ENCODE results near the gene CALHM1.
"Not testable (repeated sequence)": the region's sequence is repeated elsewhere in the genome, so short reads cannot be mapped to it uniquely, and the experiment has no call there.

The CALHM1 gene

DNA sequence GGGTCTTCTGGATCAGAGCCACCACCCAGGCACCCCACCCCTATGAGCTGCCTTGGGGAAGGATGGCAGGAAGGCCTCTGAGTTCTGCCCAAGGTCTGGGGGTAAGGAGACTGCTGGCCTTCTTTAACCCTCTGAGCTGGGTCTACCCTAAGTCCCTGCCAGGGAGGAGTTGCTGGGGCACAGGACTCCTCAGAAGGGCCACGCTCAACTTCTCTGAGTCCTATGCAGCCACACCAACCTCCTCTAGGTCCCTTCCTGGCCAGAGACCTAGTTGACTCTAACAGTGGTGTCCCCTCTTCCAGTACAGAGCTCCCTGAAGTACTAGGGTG is 32.2 kb upstream of the CALHM1 start:
- in situ Hi-C loops (cut with HindIII; ENCODE audit: low sequenced_read_pairs): loop anchor here (5.0 kb wide), 1 partner anchor 39 kb away; the partner anchor contains the start of gene CALHM2

DNA sequence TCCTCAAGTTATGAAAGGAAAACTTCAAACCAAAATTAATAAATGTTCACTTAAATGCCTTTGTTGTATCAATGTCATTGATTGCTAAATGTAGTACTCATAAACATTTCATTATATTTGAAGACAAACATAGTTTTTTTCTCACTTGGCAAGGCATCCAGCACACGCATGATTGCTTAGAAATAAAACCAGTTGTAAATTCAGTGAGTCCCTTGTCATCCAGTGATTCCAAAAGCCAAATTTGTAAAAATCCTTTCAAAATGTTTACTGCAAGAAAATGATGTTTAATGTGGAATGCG is 28.7 kb upstream of the CALHM1 start:
- in situ Hi-C loops (cut with HindIII; ENCODE audit: low sequenced_read_pairs): no loop called here

DNA sequence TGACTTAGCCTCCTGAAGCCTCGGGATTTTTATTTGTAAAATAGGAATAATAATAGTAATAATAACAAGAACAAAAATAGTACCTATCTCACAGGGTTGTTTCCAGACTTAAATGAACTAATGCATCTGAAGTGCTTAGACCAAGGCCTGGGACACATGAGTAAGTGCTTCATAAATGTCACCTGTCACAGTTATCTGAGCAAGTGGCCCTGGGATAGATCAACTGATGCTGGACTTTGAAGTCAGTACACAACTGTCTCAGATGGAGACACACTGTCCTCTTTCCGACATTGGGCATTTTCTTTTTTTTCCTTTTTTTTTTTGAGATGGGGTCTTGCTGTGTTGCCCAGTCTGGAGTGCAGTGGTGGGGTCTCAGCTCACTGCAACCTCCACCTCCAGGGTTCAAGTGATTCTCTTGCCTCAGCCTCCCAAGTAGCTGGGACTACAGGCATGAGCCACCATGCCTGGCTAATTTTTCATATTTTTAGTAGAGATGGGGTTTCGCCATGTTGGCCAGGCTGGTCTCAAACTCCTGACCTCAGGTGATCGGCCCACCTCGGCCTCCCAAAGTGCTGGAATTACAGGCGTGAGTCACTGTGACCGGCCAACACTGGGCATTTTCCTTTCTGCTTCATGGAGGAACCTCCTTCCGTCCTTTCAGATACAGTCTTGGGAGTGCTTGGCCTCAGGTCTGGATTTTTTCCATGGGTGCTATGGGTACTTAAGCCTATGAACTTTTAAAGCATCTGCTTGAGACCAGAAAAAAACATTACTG is 28.1 kb upstream of the CALHM1 start:
- in situ Hi-C loops (cut with HindIII; ENCODE audit: low sequenced_read_pairs): not testable (repeated sequence)

DNA sequence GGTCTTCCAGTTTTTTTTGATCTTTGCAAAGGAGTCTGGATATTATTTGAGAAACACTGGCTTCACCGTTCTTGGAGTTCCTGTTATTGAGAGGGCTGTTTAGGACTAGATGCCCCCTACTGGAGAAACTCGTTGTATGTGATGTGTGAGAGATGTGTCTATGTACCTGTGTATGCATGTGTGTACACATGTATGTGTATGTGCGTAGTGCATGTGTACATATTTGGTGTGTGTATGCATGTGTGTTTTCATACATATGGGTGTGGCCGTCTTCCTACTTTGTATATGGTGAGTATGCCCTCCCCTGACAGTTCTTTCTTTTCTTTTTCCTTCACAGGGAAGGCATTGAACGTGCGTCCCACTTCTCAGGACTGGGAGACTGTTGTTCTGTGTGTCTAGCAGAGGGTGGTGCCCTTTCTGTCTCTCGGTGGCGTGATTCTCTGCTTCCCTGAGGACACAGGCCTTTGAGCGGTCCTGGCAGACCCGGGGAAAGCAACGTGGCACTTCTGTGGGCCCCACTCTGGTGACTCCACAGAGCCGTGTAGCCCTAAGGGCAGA is 23.4 kb upstream of the CALHM1 start:
- in situ Hi-C loops (cut with HindIII; ENCODE audit: low sequenced_read_pairs): no loop called here

DNA sequence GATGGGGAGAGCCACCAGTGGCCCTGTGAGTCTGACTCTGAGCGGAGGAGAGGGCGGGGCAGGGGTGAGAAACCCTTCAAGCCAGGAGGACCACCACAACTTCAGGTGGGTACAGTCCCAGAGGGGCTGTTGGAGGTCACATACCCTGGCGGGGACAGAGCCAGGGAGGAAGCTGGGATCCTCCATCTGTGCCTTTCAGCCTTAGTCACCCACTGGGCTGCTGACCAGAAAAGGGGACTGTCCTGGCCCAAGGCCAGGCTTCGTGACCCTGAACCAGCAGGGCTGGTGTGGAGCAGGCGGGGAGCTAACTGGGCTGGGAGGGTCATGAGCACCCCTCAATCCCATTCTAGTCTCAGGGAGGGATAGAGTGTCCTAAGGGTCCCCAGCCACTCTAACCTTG is 21.8 kb upstream of the CALHM1 start:
- in situ Hi-C loops (cut with HindIII; ENCODE audit: low sequenced_read_pairs): no loop called here

DNA sequence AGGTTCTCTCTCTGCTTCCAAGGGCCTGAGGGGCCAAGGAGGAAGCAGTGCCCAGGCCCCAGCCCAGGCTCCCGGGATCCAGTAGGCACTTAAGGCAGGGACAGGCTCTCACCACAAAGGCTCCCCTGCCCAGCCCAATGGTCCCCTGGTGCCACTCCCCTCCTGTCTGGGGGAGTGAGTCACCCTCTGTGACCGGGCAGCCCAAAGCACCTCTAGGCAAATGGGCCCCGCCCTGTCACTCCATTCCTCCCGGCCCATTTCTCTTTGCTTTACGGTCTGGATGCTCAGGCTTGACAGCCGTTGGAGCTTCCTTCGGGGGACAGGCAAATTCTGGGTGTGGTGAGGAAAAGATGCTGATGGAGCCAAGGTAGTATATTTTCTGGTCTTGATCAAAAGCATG is 20.4 kb upstream of the CALHM1 start, which contains the start of gene CALHM3:
TSS of gene CALHM3 (minus strand) at position 106 of the 400 bp plus-strand sequence. CDS start 208 bp downstream, outside the sequence.
- in situ Hi-C loops (cut with HindIII; ENCODE audit: low sequenced_read_pairs): no loop called here

DNA sequence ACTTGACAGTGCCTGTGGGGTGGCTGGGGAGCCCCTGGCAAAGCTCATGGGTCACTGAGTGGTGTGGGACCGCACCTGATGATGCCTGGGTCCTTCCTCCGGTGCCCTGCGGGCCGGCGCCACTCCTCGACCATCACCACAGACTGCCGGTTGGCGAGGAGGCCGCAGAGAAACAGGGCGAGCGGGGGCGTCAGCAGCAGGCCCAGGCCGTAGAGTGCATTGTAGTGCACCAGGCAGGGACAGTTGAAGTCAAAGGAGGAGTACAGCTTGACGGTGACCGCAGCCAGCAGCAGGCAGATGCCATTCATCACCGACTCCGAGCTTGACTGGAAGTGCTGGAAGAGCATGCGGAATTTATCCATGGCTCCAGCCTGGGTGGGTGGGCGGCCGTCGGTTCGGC is 20.0 kb upstream of the CALHM1 start:
- in situ Hi-C loops (cut with HindIII; ENCODE audit: low sequenced_read_pairs): no loop called here

DNA sequence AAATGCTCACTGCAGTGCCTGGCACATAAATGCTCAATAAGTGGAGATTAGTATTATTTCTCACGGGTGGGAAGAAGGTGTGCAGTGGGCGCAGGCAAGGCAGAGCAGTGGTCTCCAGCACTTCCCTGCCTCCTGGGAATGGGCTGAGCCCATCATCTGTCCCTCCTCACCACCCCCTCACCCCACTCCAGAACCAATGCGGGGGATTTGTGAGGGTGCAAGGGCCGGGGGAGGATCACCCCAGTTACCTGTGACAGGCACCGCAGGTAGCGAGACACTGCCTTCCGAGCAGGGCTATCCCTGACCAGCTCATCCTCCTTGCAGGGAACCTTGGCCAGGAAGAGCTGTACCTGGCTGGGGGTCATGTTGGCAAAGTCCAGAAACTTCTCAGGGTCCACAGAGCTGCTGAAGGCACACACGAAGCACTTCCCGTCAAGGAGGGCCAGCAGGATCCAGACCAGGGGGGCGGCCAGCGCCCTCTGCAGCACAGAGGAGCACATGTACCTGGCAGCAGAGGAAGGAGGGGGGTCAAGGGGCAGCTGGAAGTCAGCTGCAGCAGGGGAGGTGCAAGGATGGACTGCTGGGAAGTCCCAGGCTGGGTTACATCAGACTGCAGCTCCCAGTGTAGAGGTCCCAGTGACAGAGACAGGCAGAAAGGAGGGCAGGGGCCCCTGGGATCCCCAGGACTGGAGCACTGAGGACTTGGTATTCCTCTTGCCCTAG is 17.5 kb upstream of the CALHM1 start:
- in situ Hi-C loops (cut with HindIII; ENCODE audit: low sequenced_read_pairs): no loop called here

DNA sequence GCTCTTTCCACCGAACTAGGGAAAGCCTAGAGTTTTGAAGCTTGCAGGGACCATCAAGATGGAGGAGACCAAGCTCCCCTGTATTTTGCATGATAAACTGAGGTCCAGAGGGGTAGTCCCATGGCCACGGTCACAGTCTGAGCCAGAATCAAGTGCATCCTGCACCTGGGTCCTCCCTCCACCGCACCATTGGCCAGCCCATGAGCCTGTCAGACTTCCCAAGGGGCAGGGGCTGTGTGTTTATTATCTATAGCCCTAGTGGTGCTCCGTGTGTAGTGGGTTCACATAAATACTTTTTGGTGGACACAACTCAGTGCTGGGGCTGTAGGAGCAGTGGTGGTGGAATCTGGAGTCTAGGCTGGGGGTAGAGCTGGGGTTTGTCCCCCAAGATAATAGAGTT is 16.7 kb upstream of the CALHM1 start:
- in situ Hi-C loops (cut with HindIII; ENCODE audit: low sequenced_read_pairs): no loop called here

DNA sequence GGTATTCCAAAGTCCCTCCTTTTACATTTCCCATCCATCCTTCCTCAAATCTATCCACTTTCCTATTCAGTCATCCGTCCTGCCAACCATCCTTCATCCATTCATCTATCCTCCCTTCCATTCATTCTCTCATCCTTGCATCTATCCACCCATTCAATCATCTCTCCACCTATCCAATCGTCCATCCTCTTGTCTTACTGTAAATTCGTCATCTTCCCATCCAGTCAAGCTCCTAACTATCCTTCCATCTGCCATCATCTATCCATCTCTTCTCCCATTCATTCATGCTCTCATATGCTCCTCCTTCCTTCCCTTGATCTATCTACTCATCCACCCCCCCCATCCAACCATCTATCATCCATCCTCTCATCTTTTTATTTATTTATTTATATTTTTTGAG is 15.4 kb upstream of the CALHM1 start:
- in situ Hi-C loops (cut with HindIII; ENCODE audit: low sequenced_read_pairs): no loop called here

DNA sequence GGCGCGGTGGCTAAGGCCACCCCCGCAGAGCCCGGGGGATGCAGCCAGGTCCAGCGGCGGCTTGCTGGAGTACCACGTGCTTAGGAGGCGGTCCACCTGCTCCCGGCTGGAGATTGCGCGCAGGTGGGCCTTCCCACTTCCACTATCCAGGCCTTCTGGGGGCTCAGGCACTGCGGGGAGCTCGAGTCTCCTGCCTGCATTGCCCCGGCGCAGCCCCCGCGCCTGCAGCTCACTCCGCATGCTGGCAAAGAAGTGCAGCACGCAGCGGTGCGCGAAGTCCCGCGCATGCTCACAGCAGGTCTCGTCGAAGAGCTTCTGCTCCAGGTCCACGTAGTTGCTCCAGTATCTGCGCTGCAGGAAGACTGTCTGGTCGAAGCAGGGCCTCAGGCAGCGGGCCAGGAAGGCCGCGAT is 14.6 kb upstream of the CALHM1 start:
- in situ Hi-C loops (cut with HindIII; ENCODE audit: low sequenced_read_pairs): no loop called here

DNA sequence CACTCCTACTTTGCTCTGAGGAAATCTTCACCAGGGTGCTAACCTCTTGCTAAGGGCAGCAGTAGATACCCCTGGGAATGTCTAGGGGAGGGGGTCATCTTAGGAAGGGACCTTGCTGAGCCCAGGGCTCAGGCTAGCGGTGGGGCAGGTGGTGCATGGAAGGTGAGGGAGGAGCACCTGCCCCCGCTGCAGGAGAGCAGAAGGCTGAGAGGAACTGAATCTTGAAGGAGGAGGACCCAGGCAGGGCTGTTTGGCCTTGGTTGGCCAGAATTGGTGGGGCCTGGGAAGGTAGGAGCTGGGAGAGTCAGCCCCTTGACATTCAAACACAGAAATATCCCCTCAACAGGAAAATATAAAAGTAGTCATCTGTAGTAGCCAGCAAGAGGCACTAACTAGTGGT is 13.3 kb upstream of the CALHM1 start:
- in situ Hi-C loops (cut with HindIII; ENCODE audit: low sequenced_read_pairs): no loop called here

DNA sequence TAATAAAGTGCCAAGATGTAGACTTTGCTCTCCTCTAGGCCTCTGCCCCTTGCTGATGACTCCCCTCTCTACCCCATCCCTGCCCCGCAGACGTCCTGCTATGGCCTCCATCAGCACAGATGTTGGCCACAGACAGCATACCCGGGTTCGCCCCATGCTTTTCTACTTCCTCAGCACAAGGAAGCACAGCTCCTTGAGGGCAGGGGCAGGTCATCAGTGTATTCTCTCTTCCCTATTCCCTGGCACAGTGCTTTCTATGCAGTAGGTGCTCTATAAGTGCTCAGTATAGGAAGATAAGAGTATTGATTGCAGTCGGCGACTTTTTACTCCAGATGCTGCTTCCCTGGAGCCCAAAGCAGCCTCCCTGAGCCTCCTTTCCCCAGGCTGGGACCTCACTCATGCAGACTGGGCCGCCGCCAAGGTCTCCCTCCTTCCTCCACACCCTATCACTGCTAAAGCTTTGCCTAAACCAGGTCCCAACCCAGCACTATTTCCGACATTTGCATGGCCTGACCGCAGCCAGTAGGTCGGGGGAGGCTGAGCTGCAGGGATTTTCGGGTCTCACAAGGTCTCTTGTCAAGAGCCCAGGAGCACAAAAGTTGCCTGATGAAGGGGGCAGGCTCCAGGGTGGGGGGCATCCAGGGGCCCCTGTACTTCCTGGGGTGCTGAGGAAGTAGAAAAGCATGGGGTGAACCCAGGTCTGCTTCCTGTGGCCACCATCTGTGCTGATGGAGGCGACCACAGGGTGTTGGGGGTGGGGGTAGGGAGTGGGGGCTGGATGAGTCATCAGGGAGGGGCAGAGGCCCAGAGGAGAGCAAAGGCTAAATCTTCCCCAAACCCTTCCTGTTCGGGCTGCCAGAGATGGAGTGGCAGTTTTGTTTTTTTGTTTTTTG is 12.3 kb upstream of the CALHM1 start:
- in situ Hi-C loops (cut with HindIII; ENCODE audit: low sequenced_read_pairs): no loop called here

DNA sequence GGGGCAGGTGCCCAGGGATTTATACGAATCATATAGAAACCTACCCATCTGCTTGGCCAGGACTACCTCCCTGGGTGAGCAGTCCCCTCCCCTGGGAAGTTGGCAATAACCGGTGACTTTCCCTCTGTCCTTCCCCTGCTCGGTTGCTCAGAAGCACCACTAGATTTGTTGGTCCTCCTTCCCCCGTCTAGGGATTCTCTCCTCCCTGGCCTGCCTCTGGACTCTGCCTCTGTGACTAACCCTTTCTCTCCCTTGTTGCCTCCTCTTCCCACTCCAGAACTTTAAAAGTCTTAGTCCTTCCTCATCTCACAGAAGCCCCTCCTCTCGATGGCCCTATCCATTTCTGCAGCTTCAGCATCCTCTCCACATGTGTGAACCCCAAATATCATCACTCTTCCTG is 10.5 kb upstream of the CALHM1 start:
- in situ Hi-C loops (cut with HindIII; ENCODE audit: low sequenced_read_pairs): no loop called here

DNA sequence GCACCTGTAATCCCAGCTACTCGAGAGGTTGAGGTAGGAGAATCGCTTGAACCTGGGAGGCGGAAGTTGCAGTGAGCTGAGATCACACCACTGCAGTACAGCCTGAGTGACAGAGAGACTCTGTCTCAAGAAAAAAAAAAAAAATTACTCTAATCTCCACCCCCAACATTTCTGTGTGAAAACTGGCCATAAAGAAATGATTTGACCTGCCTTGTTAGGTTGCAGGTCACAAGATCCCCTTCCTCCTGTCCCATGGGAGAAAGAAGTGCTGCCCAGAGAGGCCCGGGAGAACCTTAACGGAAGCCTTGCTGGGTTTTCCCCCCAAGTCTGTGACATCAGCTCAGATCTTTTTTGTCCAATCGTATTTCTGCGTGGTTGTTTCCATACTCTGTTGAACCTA is 8.7 kb upstream of the CALHM1 start:
- in situ Hi-C loops (cut with HindIII; ENCODE audit: low sequenced_read_pairs): no loop called here

DNA sequence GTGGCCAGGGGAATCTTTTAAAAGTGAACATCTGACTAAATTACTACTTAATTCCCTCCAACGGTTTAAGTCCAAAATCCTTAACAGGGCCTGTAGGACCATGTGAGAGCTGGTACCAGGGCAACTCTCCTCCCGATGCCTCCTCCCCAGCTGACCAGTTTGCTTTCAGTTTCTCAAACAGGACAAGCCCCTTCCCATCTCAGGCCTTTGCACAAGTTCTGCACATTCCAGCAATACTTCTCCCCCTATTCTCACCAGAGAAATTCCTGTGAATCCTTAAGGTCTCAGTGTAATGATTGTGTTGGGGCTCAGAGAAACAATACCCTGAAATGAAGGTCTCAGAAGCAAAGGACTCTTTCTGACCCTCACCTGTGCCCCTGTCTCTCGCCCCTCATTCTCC is 8.0 kb upstream of the CALHM1 start:
- in situ Hi-C loops (cut with HindIII; ENCODE audit: low sequenced_read_pairs): no loop called here

DNA sequence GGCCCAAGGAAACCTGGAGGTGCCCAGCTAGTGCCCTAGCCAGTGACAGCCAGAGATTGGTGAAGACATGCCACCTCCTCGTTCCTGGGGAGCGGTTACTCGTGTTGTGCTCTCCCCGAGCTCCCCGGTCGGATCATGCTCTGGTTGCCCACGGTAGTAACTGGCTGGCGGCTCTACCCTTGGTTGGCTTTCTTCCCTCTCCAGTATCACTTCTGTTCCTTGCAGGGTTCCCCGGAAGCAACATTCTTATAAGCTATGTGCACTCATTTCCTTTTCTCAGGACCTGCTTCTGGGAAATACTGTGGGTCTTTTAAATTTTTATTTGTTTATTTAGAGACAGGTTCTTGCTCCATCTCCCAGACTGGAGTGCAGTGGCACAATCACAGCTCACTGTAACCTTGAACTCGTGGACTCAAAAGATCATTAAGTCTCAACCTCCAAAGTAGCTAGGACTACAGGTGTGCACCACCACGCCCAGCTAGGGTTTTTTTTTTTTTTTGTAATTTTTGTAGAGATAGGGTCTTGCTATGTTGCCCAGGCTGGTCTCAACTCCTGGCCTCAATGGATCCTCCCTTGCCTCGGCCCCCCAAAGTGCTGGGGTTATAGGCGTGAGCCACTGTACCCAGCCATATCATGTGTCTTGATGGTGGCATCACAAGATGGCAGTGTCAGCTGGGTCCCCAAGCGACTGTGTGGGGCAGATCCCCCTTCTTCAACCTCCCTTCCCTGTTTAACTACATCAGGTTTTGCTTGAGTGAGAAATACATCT is 6.9 kb upstream of the CALHM1 start:
- in situ Hi-C loops (cut with HindIII; ENCODE audit: low sequenced_read_pairs): no loop called here

DNA sequence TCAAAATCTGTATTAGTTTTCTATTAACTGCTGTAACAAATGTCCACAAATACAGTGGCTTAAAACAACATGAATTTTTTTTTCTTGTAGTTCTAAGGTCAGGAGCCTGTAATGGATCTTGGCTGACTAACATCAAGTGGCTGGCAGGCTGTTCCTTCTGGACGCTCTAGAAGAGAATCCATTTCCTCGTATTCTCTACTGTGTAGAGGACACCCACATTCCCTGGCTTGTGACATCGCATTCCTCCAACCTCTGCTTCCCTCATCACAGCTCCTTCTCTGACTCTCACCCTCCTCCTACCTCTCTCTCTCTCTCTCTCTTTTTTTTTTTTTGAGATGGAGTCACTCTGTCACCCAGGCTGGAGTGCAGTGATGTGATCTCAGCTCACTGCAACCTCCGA is 4.8 kb upstream of the CALHM1 start:
- in situ Hi-C loops (cut with HindIII; ENCODE audit: low sequenced_read_pairs): no loop called here

DNA sequence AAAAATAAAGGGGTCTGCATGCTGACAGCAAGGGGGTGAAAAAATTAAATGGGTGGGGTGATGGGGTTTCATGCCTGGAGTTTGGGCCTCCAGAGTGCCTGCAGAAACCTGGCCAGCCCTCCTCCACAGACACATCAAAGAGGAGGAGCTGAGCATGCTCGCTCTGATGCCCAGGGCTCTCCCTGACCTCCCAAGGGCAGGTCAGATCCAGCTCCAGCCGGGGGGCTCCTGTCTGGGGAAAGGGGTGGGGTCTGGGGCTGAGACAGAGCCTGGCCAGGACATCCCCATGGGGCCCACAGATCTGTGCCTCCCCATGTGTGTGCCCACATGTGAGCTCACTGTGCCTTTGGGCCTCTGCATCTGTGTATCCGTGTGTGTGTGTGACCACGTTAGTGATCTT is 915 bp upstream of the CALHM1 start:
- in situ Hi-C loops (cut with HindIII; ENCODE audit: low sequenced_read_pairs): no loop called here

DNA sequence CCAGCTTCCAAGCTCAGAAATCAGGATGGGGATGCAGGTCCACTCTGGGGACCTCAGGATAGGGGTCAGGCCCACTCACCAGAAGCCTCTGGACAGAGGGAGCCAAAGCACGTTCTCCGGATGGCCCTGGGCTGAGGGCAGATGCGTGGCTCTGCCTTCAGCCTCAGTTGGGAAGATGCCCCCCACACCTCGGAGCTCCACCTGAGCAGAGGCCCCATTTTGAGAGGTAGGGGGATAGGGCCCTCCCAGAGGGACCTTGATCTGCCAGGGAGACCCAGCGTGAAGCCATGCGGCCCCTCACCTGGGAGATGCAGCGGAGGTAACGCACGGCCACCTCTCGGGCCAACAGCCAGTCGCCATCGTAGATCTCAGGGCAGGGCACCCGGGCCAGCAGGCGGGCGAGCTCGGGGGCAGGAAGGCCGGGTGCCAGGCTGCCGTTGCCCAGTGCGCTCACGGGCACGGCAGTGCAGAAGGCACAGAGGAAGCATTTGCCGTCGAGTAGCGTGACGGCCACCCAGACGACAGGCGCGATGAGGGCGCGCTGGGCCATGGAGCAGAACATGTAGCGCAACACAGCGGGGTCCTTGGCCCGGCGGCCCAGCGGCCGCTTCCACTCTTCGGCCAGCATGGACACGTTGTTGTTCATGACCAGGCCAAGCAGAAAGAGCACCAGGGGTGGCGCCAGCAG is 660 bp downstream of the CALHM1 start:
- in situ Hi-C loops (cut with HindIII; ENCODE audit: low sequenced_read_pairs): no loop called here
